Effector CD8-positive, alpha-beta T cell (primary cell): ENCODE data around the gene GNB3.

Experiments
- DNase-seq: peaks from one replicate; lab custom pipeline; 2025; lab: John Stamatoyannopoulos, UW

Gene GNB3

DNA sequence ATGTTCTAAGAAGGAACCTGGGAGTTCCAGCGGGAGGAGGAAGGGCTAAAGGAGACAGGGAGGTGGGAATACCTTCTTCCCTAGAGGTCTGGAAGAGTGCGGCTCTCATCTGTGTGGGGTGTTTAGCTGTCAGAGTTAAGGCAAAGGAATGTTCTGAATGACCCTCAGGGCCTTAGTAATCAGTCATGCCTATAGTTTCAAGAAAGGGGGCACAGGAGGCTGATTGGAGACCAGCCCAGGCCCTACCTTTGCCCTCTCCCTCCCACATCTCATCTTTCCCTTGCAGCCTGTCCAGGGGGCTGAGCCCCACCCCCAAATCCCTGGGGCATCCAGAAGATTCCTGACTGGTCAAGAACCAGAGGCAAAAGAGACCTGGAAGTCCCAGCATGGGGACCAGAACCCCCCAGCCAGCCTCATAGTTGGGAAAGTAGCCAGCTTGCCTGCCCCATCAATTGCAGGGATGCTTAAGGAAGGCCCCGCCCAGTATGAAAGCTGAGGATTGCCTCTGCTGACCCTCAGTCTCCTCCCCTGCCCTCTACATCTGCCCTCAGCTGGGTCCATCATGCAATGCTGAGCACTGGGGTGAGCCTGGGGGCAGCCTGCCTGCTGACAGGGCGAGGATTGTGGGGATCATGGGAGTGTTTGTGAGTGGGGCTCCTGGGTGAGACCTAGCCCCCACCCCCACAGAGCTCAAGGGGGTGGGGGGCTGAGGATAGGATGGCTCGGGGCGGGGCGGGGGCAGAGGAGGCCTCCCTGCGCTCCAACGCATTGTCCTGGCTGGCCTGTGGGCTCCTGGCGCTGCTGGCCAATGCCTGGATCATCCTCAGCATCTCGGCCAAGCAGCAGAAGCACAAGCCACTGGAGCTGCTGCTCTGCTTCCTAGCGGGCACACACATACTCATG lies 17.3 kb upstream of the GNB3 start:
- no peak for DNase-seq

DNA sequence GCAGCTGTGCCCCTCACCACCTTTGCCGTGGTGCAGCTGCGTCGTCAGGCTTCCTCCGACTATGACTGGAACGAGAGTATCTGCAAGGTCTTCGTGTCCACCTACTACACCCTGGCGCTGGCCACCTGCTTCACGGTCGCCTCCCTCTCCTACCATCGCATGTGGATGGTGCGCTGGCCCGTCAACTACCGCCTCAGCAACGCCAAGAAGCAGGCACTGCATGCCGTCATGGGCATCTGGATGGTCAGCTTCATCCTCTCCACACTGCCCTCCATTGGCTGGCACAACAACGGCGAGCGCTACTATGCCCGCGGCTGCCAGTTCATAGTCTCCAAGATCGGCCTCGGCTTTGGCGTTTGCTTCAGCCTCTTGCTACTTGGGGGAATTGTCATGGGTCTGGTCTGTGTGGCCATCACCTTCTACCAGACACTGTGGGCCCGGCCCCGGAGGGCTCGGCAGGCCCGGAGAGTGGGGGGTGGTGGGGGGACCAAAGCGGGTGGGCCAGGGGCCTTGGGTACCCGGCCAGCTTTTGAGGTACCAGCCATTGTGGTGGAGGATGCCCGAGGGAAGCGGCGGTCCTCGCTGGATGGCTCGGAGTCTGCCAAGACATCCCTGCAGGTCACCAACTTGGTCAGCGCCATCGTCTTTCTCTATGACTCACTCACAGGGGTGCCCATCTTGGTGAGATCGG lies 16.5 kb upstream of the GNB3 start:
- no peak for DNase-seq

DNA sequence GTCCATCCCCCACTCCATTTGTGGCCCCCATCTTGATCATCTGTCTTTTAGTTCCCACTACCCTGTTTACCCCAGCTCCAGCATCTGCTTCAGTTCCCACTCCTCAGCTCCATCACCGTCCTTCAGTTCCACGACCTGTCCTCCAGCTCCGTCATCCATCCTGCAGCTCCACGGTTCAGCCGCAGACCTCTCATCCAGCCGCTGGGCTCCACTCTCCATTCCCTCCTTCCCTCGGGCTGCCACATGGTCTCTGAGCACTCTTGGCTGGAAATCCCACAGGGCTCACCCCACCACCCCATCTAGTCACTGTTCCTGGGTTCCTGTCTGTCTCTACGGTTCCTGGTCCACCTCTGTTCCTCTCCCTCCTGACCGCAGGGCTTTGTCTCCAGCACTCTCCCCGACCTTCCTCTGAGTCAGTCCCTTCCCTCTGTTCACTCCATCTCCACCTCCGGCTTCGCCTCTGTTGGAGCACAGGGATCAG lies 15.8 kb upstream of the GNB3 start:
- DNase-seq = no peak

DNA sequence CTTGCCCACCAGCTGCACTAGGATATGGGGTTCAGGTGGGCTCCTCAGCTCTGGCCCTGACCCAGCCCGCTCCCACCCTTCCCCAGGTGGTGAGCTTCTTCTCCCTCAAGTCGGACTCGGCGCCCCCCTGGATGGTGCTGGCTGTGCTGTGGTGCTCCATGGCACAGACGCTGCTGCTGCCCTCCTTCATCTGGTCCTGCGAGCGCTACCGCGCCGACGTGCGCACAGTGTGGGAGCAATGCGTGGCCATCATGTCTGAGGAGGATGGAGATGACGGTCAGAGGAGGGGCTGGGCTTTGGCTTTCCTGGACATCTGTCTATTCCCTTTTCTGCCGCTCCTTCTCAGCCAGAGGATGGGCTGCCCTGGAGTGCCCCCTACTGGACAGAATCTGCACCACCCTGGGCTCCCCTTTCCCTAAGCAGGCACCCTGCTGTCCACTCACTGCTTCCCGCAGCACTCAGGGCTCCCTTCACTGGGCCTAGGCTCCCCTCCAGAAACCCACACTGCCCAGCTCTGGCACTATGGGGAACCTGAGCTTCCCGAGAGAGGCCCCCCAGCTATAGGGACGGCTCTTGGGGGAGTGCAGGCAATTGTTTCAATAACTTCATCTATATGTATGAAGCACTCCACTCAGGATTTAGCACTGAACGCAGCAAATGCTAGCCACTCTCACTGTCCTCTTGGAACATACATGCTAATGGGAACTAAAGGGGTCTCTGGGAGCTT lies 15.2 kb upstream of the GNB3 start:
- DNase-seq = peak; percentile 69

DNA sequence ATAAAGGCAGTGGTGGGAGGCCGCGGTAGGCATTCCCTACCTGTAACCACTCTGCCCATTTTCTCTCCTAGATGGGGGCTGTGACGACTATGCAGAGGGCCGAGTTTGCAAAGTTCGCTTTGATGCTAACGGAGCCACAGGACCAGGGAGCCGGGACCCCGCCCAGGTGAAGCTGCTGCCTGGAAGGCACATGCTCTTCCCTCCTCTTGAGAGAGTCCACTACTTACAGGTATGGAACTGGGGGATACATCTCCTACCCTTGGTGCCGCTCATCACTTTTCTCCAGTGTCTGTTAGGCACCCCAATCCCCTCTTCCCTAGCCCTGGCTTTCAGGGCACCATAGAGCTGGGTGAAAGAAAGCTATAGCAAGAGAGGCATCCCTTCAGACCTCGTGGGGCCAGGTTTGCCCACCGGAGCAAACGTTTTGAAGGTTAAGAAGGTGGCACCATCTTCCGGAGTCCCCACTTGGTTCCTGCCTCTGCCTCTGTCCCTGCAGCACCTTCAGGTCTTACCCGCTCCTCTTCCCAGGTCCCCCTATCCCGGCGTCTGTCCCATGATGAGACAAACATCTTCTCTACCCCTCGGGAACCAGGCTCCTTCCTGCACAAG lies 14.5 kb upstream of the GNB3 start:
- DNase-seq = no peak

DNA sequence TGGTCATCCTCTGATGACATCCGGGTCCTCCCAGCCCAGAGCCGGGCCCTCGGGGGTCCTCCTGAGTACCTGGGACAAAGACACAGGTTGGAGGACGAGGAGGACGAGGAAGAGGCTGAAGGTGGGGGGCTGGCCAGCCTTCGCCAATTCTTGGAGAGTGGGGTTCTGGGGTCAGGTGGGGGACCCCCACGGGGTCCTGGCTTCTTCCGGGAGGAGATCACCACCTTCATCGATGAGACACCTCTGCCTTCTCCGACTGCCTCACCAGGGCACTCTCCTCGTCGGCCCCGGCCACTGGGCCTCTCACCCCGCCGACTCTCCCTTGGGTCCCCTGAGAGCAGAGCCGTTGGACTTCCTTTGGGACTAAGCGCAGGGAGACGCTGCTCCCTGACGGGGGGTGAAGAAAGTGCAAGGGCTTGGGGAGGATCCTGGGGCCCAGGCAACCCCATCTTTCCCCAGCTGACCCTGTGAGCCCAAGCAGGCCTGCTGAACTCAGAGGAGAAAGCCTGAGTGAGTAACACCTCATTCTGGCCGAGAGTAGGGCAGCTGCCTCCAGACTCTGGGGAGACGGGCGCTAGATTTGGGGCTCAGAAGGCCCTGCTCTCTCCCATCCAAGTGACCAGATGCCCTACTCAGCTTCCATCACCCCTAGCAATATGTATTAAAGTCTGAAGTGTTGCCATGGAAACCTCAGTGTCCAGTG lies 13.8 kb upstream of the GNB3 start:
- no peak for DNase-seq

DNA sequence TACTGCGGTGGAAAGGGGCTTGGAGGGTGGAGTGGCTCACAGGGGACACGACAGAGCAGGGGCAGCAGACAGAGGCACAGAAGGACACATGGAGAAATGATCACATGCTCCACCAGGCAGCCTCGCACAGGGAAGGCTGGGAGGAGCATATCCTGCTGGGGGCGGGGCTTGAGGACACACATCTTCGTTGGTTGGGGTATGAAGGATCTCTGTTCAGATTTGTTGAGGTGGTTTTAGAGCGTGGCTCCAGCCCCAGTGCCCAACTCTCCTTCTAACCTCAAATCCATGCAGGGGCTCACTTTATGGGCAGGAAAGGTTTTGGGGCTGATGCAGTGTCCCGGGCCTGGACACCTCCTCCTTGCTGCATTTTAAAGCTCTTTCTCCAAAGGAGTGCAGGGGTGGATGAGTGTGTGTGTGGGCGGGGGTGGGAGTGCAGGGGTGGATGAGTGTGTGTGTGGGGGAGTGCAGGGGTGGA lies 13.3 kb upstream of the GNB3 start:
- peak; percentile 12 for DNase-seq

DNA sequence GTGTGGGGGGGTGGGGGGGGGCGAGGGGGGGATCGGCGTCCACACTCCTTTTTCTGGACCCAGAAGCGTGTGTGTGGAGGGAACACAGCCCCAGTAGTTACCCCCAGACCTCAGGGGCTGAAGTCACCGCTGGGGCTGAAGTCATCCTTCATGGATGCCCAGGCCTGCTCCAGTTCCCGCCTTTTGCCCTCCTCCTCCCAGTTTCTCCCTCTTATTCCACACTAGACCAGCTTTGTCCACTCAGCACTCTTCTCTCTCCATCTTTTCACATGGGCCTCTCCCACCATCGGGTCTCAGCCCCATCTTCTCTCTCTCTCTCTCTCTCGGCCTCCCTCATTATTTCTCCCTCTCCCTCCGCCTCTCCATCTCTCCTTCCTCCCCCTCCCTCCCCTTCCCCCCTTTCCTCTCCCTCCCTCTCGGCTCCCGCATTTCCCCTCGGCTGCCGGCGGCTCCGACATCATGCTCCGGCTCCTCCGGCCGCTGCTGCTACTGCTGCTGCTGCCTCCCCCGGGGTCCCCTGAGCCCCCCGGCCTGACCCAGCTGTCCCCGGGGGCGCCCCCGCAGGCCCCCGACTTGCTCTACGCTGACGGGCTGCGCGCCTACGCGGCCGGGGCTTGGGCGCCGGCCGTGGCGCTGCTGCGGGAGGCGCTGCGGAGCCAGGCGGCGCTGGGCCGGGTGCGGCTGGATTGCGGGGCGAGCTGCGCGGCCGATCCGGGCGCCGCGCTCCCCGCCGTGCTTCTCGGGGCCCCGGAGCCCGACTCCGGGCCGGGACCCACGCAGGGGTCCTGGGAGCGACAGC lies 12.5 kb upstream of the GNB3 start, which contains the start of gene P3H3:
TSS of gene P3H3 (plus strand) at position 426 of the 799 bp plus-strand sequence. CDS start at position 460, 34 bp downstream.
- DNase-seq = no peak

DNA sequence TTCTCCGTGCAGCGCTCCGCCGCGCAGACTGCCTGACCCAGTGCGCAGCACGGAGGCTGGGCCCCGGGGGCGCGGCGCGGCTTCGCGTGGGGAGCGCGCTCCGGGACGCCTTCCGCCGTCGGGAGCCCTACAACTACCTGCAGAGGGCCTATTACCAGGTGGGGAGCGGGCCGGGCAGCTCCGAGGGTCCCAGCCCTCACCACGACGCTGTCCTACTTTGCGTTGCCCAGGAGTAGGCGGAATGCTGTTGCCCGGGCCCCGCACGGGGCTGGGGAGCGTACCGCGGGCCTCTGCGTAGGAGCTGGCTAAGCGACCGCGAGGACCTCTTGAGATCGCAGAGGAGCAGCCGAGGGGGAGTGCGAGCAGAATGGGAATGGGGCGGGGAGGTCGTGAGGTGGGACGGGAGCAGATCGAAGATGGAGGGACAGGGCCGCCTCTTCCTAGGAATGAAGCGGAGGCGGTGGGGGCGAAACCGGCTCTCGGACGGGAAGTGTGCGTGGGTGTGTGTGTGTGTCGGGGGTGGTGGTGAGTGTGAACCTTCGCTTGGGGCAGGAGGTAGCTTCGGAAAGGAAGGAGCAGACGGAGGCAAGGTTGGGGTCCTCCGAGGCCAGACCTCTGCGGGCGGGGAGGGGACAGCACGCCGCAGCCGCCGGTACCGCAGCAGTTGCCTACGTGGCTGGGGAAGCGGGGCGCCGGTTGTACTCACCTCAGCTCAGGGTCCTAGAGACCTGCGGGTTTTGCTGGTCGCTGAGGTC lies 11.8 kb upstream of the GNB3 start:
- DNase-seq = no peak

DNA sequence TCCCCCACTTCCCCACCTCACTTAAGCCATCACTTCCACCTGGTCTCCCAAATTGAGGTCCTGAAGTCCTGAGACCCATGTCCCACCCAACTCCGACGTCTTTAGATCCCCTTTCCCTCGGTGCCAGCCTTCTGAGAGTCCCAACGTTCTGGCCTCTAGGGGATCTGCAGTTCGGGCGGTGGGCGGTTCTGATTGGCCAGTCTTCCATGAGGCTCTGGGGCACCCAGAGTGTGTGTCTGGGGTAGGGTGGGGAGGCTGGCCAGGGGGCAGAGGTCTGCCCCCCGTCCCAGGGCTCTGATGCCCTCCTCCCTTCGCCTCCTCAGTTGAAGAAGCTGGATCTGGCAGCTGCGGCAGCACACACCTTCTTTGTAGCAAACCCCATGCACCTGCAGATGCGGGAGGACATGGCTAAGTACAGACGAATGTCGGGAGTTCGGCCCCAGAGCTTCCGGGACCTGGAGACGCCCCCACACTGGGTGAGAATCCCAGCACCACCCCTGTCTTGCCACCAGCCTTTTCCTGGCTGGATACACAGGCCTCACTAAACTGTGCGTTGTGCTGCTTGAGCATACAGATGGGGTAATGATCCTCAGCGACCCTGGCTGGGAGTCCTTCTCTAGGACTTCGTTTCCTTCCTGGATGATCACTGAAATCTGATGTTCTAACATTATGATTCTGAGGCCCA lies 11.0 kb upstream of the GNB3 start:
- no peak for DNase-seq

DNA sequence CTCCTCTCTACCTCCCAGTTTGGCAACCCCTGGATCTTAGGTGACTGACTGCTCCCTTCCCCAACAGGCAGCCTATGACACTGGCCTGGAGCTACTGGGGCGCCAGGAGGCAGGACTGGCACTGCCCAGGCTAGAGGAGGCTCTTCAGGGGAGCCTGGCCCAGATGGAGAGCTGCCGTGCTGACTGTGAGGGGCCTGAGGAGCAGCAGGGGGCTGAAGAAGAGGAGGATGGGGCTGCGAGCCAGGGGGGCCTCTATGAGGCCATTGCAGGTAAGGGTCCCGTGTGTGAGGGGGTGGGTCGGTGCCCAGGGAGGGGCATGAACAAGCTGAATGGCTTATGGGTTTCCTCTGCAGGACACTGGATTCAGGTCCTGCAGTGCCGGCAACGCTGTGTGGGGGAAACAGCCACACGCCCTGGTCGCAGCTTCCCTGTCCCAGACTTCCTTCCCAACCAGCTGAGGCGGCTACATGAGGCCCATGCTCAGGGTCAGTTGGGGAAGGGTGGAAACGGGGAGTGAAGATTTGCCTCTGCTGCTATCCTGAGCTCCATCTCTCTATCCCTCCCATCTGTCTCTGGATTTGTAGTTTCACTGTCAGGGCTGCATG lies 10.3 kb upstream of the GNB3 start:
- DNase-seq = no peak

DNA sequence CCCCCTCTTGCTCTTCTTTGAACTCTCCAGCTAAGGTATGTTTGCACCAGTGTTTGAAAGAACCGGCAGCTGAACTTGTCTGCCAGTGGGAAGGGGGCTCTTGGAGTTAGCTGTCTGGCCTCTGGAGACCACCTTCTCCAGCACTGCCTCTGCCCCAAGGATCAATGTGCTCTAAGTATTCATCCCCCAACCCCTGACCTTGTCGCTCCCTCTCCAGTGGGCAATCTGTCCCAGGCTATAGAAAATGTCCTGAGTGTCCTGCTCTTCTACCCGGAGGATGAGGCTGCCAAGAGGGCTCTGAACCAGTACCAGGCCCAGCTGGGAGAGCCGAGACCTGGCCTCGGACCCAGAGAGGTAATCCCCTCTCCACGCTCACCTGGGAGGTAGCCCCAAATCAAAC lies 9.7 kb upstream of the GNB3 start:
- no peak for DNase-seq

DNA sequence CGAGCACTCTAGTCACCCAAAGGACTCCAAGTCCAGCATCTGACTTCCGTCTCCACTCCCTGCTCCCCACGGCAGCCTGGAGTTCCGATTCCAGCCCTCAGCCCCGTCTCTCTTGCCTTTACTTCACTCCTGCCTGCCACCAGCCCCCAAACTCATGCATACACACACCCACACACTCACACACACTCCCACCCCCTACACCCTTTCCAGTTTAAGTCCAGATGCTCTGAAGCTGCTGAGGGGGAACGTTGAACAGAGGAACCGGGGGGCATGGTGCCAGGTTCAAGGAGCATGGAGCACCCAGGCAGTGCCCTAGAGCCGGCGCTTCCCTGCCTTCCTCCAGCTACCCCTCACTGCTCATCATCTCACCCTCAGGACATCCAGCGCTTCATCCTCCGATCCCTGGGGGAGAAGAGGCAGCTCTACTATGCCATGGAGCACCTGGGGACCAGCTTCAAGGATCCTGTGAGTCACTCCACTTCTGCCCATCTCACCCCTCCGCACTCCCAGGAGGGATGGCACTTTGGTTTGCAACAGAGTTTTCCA lies 9.2 kb upstream of the GNB3 start:
- DNase-seq = no peak

DNA sequence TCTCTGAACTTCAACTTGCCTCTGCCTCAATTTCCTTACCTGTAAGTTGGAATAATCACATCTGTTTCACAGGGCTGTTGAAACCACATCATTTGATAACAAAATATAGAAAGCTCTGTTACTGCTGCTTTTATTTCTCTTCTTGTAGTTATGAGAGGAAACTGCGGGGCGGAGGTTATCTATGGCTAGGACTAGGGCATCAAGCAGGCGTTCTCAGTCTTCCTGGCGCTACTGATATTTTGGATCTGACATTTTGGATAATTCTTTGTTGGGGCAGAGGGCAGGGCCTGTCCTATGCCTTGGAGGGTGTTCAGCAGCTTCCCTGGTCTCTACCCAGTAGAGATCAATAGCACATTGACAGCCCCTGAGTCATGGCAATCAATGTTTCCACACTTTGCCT lies 8.6 kb upstream of the GNB3 start:
- DNase-seq = no peak

DNA sequence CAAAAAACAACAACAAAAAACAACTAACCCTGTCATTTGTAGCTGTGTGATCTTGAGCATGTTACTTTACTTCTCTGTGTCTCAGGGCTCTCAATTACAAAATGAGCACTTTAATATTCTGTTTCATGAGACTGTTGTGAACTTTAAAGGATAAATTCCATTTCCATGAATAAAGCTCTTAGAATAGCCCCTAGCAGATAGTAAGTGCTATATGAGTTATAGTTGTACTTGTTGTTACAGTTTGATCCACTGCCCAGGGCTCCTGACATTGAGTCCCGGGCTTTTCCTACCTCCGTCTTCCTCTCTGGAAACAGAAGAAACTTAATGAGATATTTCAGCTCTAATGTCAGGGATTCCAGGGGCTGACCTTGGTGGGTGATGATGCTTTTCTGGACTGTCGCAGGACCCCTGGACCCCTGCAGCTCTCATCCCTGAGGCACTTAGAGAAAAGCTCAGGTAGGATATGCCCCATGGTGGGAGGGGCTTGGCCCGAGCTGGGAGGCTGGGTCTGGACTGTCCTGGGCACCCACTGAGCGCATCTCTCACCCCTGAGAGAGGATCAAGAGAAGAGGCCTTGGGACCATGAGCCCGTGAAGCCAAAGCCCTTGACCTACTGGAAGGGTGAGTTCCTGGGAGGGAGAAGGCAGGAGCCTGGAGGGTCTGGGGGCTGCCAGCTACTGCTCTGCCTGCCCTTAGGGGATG lies 7.4 kb upstream of the GNB3 start:
- DNase-seq = no peak

DNA sequence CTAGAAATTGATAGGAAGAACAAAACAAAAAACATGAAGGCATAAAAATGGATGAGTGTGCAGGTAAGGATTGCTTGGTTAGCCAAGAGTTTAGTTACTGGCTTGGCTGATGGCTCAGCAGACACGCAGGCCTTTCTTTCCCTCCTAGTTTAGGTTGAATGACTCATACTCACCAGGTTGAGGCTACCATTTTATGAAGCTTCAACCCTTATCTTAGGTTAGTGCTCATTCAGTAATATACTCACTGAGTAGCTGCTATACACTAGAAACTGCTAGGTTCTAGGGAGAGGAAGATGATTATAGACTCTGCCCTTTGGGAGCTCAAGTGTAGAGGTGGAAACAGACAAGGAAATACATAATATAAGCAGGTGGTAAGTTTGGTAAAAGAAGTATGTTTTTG lies 6.5 kb upstream of the GNB3 start:
- DNase-seq = no peak

DNA sequence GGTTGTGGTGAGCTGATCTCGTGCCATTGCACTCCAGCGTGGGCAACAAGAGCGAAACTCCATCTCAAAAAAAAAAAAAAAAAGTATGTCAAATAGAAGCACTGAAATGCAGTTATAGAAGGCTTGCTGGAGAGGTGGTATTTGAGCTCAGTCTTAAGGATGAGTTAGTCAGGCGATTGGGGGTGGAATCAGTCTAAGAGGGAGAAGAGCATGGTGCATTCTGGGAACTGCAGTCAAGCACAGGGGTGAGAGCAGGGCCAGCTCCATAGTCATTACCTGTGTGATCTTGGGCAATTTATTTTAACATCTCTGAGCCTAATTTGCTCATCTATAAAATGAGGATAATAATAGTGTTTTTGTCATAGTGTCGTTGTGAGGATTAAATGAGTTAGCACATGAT lies 5.9 kb upstream of the GNB3 start:
- DNase-seq = no peak

DNA sequence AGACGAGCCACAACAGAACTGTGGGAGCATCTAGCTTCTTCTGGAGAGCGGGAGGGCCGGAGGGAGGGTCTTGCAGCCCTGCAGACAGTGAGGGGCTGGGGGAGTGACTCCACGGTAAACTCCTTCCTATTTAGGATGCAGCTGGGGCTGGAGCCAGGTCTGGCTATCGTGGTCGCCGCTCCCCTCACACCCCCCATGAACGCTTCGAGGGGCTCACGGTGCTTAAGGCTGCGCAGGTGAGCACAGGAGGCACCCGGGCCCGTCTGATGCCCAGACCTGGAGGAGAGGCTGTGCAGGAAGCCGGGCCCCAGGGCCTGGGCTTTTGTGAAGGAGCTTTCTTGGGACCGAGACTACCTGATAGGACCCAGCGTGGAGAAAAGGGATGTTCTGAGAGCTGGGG lies 3.9 kb upstream of the GNB3 start:
- no peak for DNase-seq
